Activated T-helper 2 cell treated with anti-CD3 and anti-CD28 coated beads, Interferon-gamma antibody, Interleukin-2, Interleukin-4, amounts not matched to agents 10 μg/mL and 5 μg/mL and 100 μg/mL, durations not matched to agents 14 hours and 24 hours and 36 hours (primary cell): ENCODE data around the gene PODXL. TPM values are rescaled to one million over a fixed set of nuclear protein-coding genes. Genes with fewer than 3 reads are reported as not detected.
A peak's percentile ranks its signal among the peaks of the same experiment; 100 is the strongest.
"Not testable (repeated sequence)": the region's sequence is repeated elsewhere in the genome, so short reads cannot be mapped to it uniquely, and the experiment has no call there.

Experiments used
- DNase-seq: peaks from one replicate; pipeline ENCODE4 v3.0.0; 2021; ENCODE audit warnings: low spot score
- H3K27ac Mint-ChIP-seq: one replicate; pipeline ENCODE4 v1.8.0; 2021; ENCODE audit warnings: mixed read lengths
- H3K27me3 Mint-ChIP-seq: one replicate; pipeline ENCODE4 v1.8.0; 2021; ENCODE audit warnings: low read depth, mixed read lengths
- H3K36me3 Mint-ChIP-seq: one replicate; pipeline ENCODE4 v1.8.0; 2021; ENCODE audit warnings: low read depth, mixed read lengths
- H3K4me1 Mint-ChIP-seq: one replicate; pipeline ENCODE4 v1.8.0; 2021; ENCODE audit warnings: low read depth, mixed read lengths
- H3K4me3 Mint-ChIP-seq: one replicate; pipeline ENCODE4 v1.8.0; 2021; ENCODE audit warnings: low read depth, mild to moderate bottlenecking, moderate library complexity, mixed read lengths
- H3K9me3 Mint-ChIP-seq: one replicate; pipeline ENCODE4 v1.8.0; 2021; ENCODE audit warnings: mixed read lengths
- intact Hi-C: fragments of 100-400 bp; cut with micrococcal nuclease; formaldehyde crosslinking; loops from one replicate; pipeline ENCODE4 v1.15.1; 2023
- total RNA-seq: library from RNA; stranded (reverse); gene quantifications from 2 replicates; pipeline ENCODE4 v1.2.3, GENCODE V29; 2022

Gene PODXL
- total RNA-seq, 1 donor from 2014 or later, result 0.68 TPM

DNA sequence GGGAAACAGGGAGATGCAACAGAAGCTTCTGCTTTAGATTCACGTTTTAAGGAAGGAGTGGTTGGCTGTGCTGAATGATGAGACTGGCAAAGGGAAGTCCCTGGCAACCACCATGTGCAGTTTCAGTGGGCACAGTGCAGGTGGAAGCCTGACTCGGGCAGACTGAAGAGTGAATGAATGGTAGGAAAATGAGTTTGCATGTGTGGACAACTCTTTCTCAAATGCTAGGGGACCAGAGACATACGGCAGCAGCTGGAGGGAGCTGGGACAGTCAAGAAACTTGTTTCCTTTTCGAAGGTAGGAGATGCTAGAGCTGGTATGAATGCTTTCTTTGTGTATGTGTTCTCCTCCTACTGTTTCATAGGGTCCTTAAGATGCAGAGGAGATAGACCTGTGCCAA is 29.0 kb downstream of the PODXL start:
- H3K27me3 Mint-ChIP-seq, result peaks cover 24% of the 10 kb centered on the region
- intact Hi-C loops, result no loop called here
- no peak overlapping the region for H3K27ac Mint-ChIP-seq
- DNase-seq, result no peak
- H3K9me3 Mint-ChIP-seq, result no peaks in the 10 kb centered on the region
- H3K36me3 Mint-ChIP-seq, result no peaks in the 10 kb centered on the region
- peaks cover 8% of the 10 kb centered on the region for H3K4me1 Mint-ChIP-seq
- no peak overlapping the region for H3K4me3 Mint-ChIP-seq

DNA sequence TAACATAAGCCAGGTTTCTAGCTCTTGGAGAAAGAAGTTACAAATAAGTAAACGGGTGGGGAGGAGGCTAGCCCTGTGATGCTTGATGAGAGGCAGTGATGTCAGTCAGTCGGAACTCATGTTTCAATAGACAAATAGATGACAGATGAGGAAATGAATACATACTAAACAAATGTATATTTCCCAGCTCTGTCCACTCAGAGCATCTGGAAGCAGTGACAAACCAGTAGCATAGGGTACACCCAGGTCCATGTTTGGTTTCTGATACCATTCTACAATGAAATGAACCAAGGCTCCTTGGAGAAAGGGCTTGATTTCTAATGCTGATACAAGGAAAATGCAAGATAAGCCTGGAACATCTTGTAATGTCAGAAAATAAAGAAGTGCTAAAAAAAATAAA is 30.6 kb downstream of the PODXL start:
- Mint-ChIP-seq H3K36me3 (no peaks in the 10 kb centered on the region), H3K9me3 (no peaks in the 10 kb centered on the region)
- intact Hi-C loops, result no loop called here

DNA sequence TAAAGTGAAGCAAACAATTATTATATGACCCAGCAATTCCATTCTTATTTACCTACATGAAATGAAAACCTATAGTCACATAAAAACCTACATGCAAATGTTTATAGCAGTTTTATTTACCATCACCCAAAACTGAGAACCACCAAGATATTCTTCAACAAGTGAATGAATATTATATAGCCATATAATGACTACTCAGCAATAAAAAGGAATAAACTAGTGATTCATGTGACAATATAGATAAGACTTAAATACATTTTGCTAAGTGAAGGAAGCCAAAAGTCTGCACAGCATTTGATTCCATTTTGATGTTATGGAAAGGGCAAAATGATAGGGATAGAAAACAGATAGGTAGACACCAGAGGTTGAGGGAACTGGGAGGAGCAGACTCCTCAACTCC is 31.7 kb downstream of the PODXL start:
- Mint-ChIP-seq H3K27ac (no peak overlapping the region), H3K4me1 (peaks cover 9% of the 10 kb centered on the region), H3K36me3 (no peaks in the 10 kb centered on the region), H3K27me3 (peaks cover 24% of the 10 kb centered on the region), H3K4me3 (no peak overlapping the region), H3K9me3 (no peaks in the 10 kb centered on the region)
- intact Hi-C loops, result no loop called here
- no peak for DNase-seq

More for the DNA sequence above, 30.6 kb downstream of the PODXL start:
- no peak for DNase-seq
- H3K4me3 Mint-ChIP-seq, result no peak overlapping the region
- H3K4me1 Mint-ChIP-seq, result peaks cover 9% of the 10 kb centered on the region
- H3K27ac Mint-ChIP-seq, result no peak overlapping the region
- peaks cover 24% of the 10 kb centered on the region for H3K27me3 Mint-ChIP-seq

DNA sequence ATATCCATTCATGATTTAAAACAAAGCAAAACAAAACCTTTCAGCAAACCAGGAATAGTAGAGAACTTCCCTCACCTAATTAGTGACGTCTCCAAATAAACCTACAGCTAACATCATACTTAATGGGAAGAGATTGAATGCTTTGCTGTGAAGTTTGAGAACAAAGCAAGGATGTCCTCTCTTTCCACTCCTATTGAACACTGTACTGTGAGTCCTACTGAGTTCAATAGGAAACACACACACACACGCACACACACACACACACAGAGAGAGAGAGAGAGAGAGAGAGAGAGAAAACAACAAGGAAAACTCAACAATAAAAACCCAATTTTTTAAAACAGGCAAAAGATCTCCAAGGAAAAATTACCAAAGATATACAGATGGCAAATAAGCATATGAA is 32.3 kb downstream of the PODXL start:
- no peak for DNase-seq
- no peak overlapping the region for H3K4me3 Mint-ChIP-seq
- no peaks in the 10 kb centered on the region for H3K36me3 Mint-ChIP-seq
- no peaks in the 10 kb centered on the region for H3K9me3 Mint-ChIP-seq
- peaks cover 24% of the 10 kb centered on the region for H3K27me3 Mint-ChIP-seq
- intact Hi-C loops, result no loop called here
- no peak overlapping the region for H3K27ac Mint-ChIP-seq
- H3K4me1 Mint-ChIP-seq, result peaks cover 9% of the 10 kb centered on the region

DNA sequence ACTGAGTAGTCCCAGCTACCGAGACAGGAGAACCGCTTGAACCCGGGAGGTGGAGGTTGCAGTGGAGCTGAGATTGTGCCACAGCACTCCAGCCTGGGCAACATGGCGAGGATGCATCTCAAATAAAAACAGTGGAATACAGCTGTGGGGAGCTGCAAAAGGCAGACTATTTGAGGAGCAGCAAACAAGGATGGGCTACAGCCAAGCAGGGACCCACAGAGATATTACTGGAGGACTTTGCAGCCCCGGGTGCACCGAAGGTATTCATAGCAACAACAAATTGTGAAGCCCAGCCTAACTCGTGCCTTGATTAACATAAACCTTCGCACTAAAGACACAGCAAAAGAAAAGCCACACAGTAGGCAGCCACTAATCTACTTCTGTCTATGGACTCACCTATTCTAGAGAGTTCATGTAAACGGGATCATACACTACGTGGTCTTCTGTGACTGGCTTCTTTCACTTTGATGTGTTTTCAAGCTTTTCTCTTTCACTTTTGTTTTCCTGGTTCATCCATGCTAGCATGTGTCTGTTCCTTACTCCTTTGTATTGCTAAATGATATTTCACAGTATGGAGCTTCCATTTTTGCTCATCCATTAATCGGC is 34.0 kb downstream of the PODXL start:
- no peak for DNase-seq
- H3K36me3 Mint-ChIP-seq, result no peaks in the 10 kb centered on the region
- peak overlapping the region; percentile 22 for H3K4me3 Mint-ChIP-seq
- H3K4me1 Mint-ChIP-seq, result peaks cover 8% of the 10 kb centered on the region
- no peaks in the 10 kb centered on the region for H3K9me3 Mint-ChIP-seq
- intact Hi-C loops, result no loop called here
- peak overlapping the region; percentile 25 for H3K27ac Mint-ChIP-seq
- peaks cover 17% of the 10 kb centered on the region for H3K27me3 Mint-ChIP-seq

DNA sequence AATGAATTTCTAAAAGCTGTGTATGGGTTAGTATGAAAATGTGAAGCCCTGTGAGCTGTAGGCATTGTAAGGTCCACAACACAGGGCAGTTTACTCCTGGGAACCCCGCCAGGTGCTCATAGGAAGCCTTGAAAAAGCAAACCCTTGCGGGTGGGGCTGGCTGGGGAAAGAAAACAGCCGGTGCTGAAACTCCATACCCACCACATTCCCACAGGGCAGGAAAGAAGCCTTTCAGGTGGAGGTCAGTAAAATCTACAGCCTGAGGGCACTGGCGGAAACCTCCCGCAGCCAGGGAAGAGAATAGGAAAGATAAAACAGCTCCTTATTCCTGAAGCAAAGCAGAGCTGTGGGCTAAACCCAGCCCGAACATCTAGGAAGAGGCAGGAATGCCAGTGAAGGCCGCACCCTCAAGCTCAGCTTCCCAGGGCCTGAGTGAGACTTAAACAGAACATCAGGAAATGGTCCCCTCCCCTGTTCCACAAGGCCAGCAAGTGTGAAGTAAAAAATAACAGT is 34.7 kb downstream of the PODXL start:
- H3K36me3 Mint-ChIP-seq, result no peaks in the 10 kb centered on the region
- H3K4me1 Mint-ChIP-seq, result peaks cover 7% of the 10 kb centered on the region
- no peak overlapping the region for H3K27ac Mint-ChIP-seq
- peaks cover 13% of the 10 kb centered on the region for H3K27me3 Mint-ChIP-seq
- H3K9me3 Mint-ChIP-seq, result no peaks in the 10 kb centered on the region
- intact Hi-C loops, result no loop called here
- no peak overlapping the region for H3K4me3 Mint-ChIP-seq
- no peak for DNase-seq

DNA sequence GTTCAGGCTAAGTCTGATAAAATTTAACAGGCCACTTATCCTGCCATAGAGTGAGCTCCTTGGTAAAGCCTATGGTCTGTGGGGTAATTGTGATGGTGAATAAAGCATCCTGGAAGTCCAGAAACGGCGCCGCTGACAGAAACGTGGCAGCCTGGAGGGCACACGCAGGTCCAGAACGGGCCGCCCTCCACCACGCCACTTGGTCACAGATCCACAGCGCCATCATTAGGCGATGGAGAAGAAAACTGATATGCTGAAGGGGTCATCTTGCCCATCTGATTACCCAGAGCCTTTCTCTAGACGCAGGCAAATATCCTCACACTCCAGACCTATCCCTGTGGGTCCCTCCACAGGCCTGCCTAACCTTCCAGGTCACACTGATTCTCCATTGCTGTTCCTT is 37.8 kb downstream of the PODXL start:
- H3K27ac Mint-ChIP-seq, result no peak overlapping the region

DNA sequence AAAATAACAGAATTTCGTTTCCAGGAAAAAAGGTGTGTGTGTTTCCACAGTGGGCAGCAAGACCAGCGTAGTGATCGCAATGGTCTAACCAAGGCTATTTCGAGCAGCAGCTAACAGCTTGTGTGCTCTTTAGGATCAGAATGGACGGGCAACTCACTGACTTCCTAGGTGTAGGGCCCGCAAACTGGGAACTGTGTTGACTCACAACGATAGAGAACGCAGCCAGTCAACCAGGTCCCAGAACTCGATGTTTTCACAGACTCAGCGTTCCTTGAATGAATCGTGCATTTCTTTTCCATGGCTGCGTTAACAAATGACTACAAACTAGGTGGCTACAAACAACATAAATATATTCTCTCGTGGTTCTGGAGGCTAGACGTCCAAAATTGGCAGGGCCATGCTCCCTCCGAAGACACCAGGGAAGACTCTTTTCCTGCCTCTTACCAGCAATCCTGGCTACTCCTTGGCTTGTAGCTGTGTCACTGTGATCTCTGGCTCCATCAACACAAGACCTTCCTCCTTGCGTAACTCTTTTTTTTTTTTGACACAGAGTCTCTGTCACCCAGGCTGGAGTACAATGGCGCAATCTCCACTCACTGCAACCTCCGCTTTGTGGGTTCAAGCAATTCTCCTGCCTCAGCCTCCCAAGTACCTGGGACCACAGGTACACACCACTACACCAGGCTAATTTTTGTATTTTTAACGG is 39.1 kb downstream of the PODXL start:
- intact Hi-C loops, result no loop called here
- H3K27me3 Mint-ChIP-seq, result peaks cover 5% of the 10 kb centered on the region
- no peaks in the 10 kb centered on the region for H3K9me3 Mint-ChIP-seq
- no peak overlapping the region for H3K27ac Mint-ChIP-seq
- peaks cover 8% of the 10 kb centered on the region for H3K4me1 Mint-ChIP-seq
- no peaks in the 10 kb centered on the region for H3K36me3 Mint-ChIP-seq
- no peak for DNase-seq
- H3K4me3 Mint-ChIP-seq, result no peak overlapping the region

More for the DNA sequence above, 37.8 kb downstream of the PODXL start:
- Mint-ChIP-seq H3K9me3 (no peaks in the 10 kb centered on the region), H3K4me1 (peaks cover 8% of the 10 kb centered on the region), H3K4me3 (no peak overlapping the region), H3K36me3 (no peaks in the 10 kb centered on the region), H3K27me3 (peaks cover 5% of the 10 kb centered on the region)
- intact Hi-C loops, result no loop called here
- DNase-seq, result no peak

DNA sequence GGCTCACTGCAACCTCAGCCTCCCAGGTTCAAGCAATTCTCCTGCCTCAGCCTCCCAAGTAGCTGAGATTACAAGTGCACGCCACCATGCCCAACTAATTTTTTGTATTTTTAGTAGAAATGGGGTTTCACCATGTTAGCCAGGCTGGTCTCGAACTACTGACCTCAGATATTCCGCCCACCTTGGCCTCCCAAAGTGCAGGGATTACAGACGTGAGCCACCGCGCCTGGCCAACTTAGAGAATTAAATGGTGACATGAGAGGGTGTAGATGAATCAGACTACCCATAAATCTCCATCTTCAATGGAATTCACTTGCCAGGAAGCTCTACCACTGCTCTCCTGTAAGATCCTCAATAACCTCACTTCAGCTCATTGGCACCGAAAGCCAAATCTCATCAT is 41.0 kb downstream of the PODXL start:
- H3K4me3 Mint-ChIP-seq, H3K27ac Mint-ChIP-seq, DNase-seq, H3K9me3 Mint-ChIP-seq, intact Hi-C loops, H3K36me3 Mint-ChIP-seq, H3K27me3 Mint-ChIP-seq: not testable (repeated sequence)
- peaks cover 14% of the 10 kb centered on the region for H3K4me1 Mint-ChIP-seq

DNA sequence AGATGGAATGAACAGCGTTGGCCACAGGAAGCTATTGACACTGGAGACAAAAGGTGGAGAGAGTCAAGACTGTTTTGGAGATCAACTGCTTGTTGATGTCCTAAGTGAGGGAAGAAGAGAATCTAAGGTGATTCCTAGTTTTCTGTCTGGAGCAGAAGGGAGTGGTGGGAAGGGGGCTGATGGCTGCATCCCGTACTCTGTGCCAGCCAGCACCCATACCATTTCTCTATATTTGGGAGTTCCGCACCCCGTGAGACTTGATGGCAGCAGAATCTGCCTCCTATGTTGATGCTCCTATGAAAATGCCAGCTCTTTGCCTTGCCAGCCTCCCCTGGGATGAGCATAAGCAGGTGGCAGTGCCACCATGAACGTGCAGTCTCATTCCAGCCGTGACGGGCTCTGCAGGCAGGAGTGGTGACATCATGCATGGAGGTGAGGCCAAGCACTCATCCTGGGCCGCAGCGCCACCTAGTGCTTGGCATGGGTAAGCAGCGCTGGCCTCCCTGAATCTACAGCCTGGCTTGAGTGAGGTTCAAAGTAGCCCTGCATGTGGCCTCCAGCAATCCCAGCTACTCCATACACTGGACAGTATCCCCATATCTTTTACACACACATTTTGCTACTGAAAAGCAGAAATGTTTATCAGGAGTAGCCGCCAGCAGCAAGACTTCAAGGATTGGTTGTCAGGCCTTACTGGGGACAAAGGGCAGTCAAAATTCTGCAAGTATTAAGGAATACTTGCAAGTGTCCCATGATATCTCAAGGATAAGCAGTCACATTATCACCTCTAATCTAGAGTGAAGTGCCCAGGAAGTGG is 43.0 kb downstream of the PODXL start:
- H3K4me3 Mint-ChIP-seq, result no peak overlapping the region
- peaks cover 14% of the 10 kb centered on the region for H3K4me1 Mint-ChIP-seq
- intact Hi-C loops, result loop anchor here (1.0 to 2.0 kb wide), 2 partner anchors 141 to 444 kb away; no protein-coding TSS in a partner anchor
- H3K27me3 Mint-ChIP-seq, result peaks cover 7% of the 10 kb centered on the region
- peak overlapping the region; percentile 2 for H3K27ac Mint-ChIP-seq
- no peaks in the 10 kb centered on the region for H3K36me3 Mint-ChIP-seq
- DNase-seq, result peak; percentile 69
- no peaks in the 10 kb centered on the region for H3K9me3 Mint-ChIP-seq

DNA sequence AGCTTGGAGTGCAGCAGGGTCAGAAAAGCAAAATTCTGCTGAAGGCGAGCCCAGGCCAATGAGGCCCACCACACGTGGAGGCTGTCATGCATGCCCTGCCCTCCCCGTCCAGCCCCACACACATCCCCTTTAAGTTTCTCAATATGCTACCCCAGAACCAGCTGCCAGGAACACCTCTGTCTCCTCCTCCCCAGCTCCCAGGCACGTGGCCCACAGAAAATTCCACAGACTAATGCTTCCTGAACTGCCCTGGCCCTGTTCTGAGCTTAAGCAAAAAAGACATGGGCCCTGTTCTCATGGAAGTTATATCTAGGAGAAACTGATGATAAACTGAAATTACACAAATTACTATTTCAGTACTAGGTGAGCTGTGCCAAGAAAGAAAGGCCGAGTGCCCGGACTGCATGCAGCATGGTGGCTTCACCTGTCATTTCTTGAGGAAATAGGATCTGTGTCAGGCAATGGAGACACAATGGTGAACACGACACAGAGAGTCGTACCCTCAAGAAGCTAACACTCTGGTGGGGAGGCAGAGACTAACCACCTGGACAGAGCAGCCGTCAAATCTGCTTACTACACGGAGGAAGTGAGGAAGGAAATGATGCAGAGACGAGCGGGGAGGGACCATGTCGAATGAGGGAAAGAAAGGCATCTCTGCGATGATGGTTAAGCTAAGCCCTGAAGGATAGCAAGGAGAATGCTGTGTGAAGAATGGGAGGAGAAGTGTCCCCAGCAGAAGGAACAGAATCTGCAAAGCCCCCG is 44.5 kb downstream of the PODXL start:
- H3K9me3 Mint-ChIP-seq, result no peaks in the 10 kb centered on the region
- intact Hi-C loops, result loop anchor here (2.0 kb wide), 1 partner anchor 143 kb away; no protein-coding TSS in a partner anchor
- DNase-seq, result no peak
- no peaks in the 10 kb centered on the region for H3K36me3 Mint-ChIP-seq
- peaks cover 19% of the 10 kb centered on the region for H3K4me1 Mint-ChIP-seq
- H3K27me3 Mint-ChIP-seq, result peaks cover 5% of the 10 kb centered on the region
- no peak overlapping the region for H3K4me3 Mint-ChIP-seq
- no peak overlapping the region for H3K27ac Mint-ChIP-seq

DNA sequence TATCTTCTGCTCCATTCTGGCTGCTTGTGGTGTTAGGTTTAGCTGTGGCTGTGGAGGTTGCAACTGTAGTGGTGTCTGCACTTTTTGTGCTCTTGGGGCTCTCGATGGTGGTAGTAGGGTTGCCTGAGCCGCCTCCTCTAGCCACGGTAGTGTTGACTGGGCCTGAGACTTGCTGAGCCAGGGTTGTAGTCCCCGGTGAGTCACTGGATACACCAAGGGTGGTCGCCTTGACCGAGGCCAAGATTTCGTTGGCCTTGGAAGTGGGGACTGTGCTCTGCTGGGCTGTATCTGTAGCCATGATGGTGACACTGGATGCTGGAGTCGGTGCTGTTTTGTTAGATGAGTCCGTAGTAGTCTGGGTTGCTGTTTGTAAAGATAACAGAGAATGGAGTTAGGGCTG is 45.4 kb downstream of the PODXL start:
- no peak for DNase-seq
- H3K4me1 Mint-ChIP-seq, result peaks cover 19% of the 10 kb centered on the region
- H3K27ac Mint-ChIP-seq, result no peak overlapping the region
- intact Hi-C loops, result no loop called here
- H3K9me3 Mint-ChIP-seq, result no peaks in the 10 kb centered on the region
- peaks cover 5% of the 10 kb centered on the region for H3K27me3 Mint-ChIP-seq
- H3K4me3 Mint-ChIP-seq, result no peak overlapping the region
- no peaks in the 10 kb centered on the region for H3K36me3 Mint-ChIP-seq
